Measurements from ENCODE around the gene SPSB4. TPM values are rescaled to one million over a fixed set of nuclear protein-coding genes. Genes with fewer than 3 reads are reported as not detected.

SPSB4 gene
- total and polyA plus RNA-seq, 2 donors (not counting 3 experiments of a cell fraction or from before 2014, with no cell fraction given), result 0.06 to 0.22 TPM

DNA sequence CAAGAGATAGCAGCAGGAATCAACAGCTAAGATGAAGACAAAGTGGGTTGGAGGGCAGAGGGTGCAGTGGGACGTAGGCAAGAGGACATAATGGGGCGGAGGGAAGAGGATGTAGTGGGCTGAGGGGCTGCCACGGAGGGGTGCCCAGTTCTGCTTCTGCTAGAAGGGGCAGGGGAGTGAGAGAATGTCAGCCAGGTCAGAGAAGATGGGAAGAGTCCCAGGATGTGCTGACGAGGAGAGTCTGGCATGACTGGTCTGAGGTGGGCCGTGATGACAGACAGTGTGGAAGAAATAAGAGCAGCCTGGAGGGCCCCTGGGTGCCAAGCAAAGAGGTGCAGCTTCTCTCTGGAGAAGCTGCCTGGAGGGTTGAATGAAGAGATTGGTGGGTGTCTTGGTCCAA is 4.0 kb downstream of the SPSB4 start:
- no peak for FAIRE-seq
- no peak for TF ChIP-seq POLR2A (IDR thresholded peaks at IDR 0.05; ENCODE audit: low read depth, low read length)
- no peak for TF ChIP-seq FOS (IDR thresholded peaks at IDR 0.05; ENCODE audit: borderline replicate concordance, insufficient read depth, low read length)
- no peak for TF ChIP-seq GATA2 (IDR thresholded peaks at IDR 0.05; ENCODE audit: insufficient read depth, insufficient read length, low read depth, low read length)
- no peak for TF ChIP-seq JUN (IDR thresholded peaks at IDR 0.05; ENCODE audit: borderline replicate concordance, insufficient read depth, insufficient read length, low read depth)
- TF ChIP-seq, protein P1, sequence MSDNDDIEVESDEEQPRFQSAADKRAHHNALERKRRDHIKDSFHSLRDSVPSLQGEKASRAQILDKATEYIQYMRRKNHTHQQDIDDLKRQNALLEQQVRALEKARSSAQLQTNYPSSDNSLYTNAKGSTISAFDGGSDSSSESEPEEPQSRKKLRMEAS (IDR thresholded peaks at IDR 0.05; ENCODE audit: insufficient read depth, insufficient read length), result no peak
- TF ChIP-seq EZH2 (IDR thresholded peaks at IDR 0.05; ENCODE audit: borderline replicate concordance, low read depth, low read length, severe bottlenecking), result no peak
- TF ChIP-seq, protein P2, sequence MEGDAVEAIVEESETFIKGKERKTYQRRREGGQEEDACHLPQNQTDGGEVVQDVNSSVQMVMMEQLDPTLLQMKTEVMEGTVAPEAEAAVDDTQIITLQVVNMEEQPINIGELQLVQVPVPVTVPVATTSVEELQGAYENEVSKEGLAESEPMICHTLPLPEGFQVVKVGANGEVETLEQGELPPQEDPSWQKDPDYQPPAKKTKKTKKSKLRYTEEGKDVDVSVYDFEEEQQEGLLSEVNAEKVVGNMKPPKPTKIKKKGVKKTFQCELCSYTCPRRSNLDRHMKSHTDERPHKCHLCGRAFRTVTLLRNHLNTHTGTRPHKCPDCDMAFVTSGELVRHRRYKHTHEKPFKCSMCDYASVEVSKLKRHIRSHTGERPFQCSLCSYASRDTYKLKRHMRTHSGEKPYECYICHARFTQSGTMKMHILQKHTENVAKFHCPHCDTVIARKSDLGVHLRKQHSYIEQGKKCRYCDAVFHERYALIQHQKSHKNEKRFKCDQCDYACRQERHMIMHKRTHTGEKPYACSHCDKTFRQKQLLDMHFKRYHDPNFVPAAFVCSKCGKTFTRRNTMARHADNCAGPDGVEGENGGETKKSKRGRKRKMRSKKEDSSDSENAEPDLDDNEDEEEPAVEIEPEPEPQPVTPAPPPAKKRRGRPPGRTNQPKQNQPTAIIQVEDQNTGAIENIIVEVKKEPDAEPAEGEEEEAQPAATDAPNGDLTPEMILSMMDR (IDR thresholded peaks at IDR 0.05; ENCODE audit: extremely low read depth in 1 of 2, insufficient read depth in 1 of 2, low read depth in 1 of 2, low read length in 2 of 2), result no peak
- no peak for TF ChIP-seq MYC (IDR thresholded peaks at IDR 0.05; ENCODE audit: low read depth, low read length)
- TF ChIP-seq POLR2AphosphoS5 (IDR thresholded peaks at IDR 0.05; ENCODE audit: insufficient read depth, low read depth, low read length), result no peak
- dilution Hi-C loops (cut with MboI; ENCODE audit: extremely low pct_ligation_motif_present, low sequenced_read_pairs) (no loop called here), intact Hi-C loops (cut with micrococcal nuclease) (no loop called here)
- Histone ChIP-seq H3K4me1 (ENCODE audit: control insufficient read depth, extremely low read depth, insufficient read depth, low read length) (no peaks in the 10 kb centered on the region), H3K9me1 (replicated peaks; ENCODE audit: control insufficient read depth, extremely low read depth, insufficient read depth, low read length) (no peaks in the 10 kb centered on the region), H3K36me3 (ENCODE audit: control insufficient read depth in 2 of 2, extremely low read depth in 1 of 2, insufficient read depth in 2 of 2, low read length in 2 of 2) (no peaks in the 10 kb centered on the region), H3K9me3 (replicated peaks; ENCODE audit: control insufficient read depth, insufficient read depth, low read length) (no peaks in the 10 kb centered on the region), H2AFZ (ENCODE audit: low read depth, low read length) (no peak overlapping the region), H3K9ac (replicated peaks; ENCODE audit: extremely low read depth, insufficient read depth, low read length) (no peak overlapping the region), H3K4me3 (replicated peaks in 1 of 3; ENCODE audit: insufficient read depth in 1 of 3, low read depth in 1 of 3, low read length in 3 of 3) (no peak overlapping the region), H3K27ac (ENCODE audit: insufficient read depth, low read depth, low read length) (no peak overlapping the region), H3K79me2 (ENCODE audit: control insufficient read depth, insufficient read depth, low read length) (no peaks in the 10 kb centered on the region), H3K27me3 (ENCODE audit: control insufficient read depth in 2 of 2, insufficient read depth in 2 of 2, low read length in 2 of 2) (peaks cover 20 to 31% of the 10 kb centered on the region in 2 experiments), H4K20me1 (replicated peaks; ENCODE audit: control insufficient read depth, extremely low read depth, insufficient read depth, low read length) (no peaks in the 10 kb centered on the region), H3K4me2 (ENCODE audit: insufficient read depth, low read length) (no peak overlapping the region)
- CTCF ChIA-PET, result no interaction called here
- DNase-seq (ENCODE audit: low read depth, low spot score), result no peak
- no TSS peak for BruUV-seq (replicated peaks)
- POLR2A ChIA-PET, result no interaction called here
